Vagina (tissue), 2 donors: ENCODE results near the gene NUTM1.

Experiments
- CTCF ChIP-seq, 3 experiments: fragments of 450-650 bp in 2 of 3; fragments of 200-600 bp in 1 of 3; sonication (generic) in 1 of 3; IDR thresholded peaks; one replicate each; pipeline ENCODE4 v1.5.1; 2017 to 2019; ENCODE audit warnings: antibody characterized with exemption in 3 of 3, mild to moderate bottlenecking in 2 of 3, moderate library complexity in 2 of 3
- POLR2AphosphoS5 ChIP-seq, 2 donors: sonication (generic); formaldehyde crosslinking; IDR thresholded peaks; one replicate each; pipeline ENCODE4 v1.9.0; 2017; ENCODE audit warnings: antibody characterized with exemption in 2 of 2, mild to moderate bottlenecking in 2 of 2, low read depth in 1 of 2; ENCODE audit not compliant: insufficient read depth in 1 of 2

GRCh38 chr15:34331809-34332208 lies 11.3 kb upstream of the NUTM1 start:
- no peak for TF ChIP-seq CTCF (IDR thresholded peaks at IDR 0.05)
- TF ChIP-seq POLR2AphosphoS5 (IDR thresholded peaks at IDR 0.05; ENCODE audit: insufficient read depth in 1 of 2, low read depth in 1 of 2) = no peak
